Left lung (tissue), 10 donors: ENCODE results near the gene PDHX. TPM values are rescaled to one million over a fixed set of nuclear protein-coding genes. Genes with fewer than 3 reads are reported as not detected.
"Not testable (repeated sequence)": the region's sequence is repeated elsewhere in the genome, so short reads cannot be mapped to it uniquely, and the experiment has no call there.

Source experiments
- ATAC-seq: fragments of 200-7000 bp; cut with Tn5 transposase; one replicate; pipeline ENCODE4 v1.9.1; 2020; ENCODE audit warnings: moderate library complexity
- DNase-seq, 4 donors: peaks; one replicate each; pipeline ENCODE4 v3.0.0-alpha.2; 2013 to 2020
- H3K27ac ChIP-seq, 2 donors: fragments of 200-600 bp; sonication (generic) in 1 of 2; one replicate each; pipeline versions ENCODE4 v1.5.0 to v1.8.0; 2020 to 2021
- H3K27me3 ChIP-seq, 2 donors: fragments of 200-600 bp; sonication (generic) in 1 of 2; one replicate each; pipeline versions ENCODE4 v1.5.0 to v1.8.0; 2020 to 2021
- H3K36me3 ChIP-seq, 2 donors: fragments of 200-600 bp; sonication (generic) in 1 of 2; one replicate each; pipeline versions ENCODE4 v1.5.0 to v1.8.0; 2020 to 2021
- H3K4me1 ChIP-seq, 2 donors: fragments of 200-600 bp; one replicate each; pipeline ENCODE4 v1.8.0; 2021
- H3K4me3 ChIP-seq, 2 donors: fragments of 200-600 bp; sonication (generic) in 1 of 2; one replicate each; pipeline versions ENCODE4 v1.5.0 to v1.8.0; 2020 to 2021; ENCODE audit warnings: mild to moderate bottlenecking in 1 of 2
- H3K9me3 ChIP-seq, 2 donors: fragments of 200-600 bp; sonication (generic) in 1 of 2; one replicate each; pipeline versions ENCODE4 v1.5.0 to v1.8.0; 2020 to 2021
- CTCF ChIP-seq, 2 donors: fragments of 200-600 bp; sonication (generic) in 1 of 2; IDR thresholded peaks; one replicate each; pipeline versions ENCODE4 v1.5.0 to v1.8.0; 2021; ENCODE audit warnings: antibody characterized with exemption in 2 of 2
- intact Hi-C, 2 donors: fragments of 100-400 bp; cut with DNase I; formaldehyde crosslinking; loops; one replicate each; pipeline versions ENCODE4 v1.11.2 to v1.14.2; 2022
- polyA plus RNA-seq, 6 donors: library from polyadenylated mRNA; unstranded; fragments of 120-200 nt; gene quantifications; one replicate each; pipeline ENCODE4 v1.2.1, GENCODE V29; 2013; ENCODE audit not compliant: insufficient read length in 6 of 6
- total RNA-seq, 2 donors: library from RNA; stranded (reverse); fragmentation: NEBNext Ultra II Directional; extraction: Animal tissue kit (Norgen Biotek cat#: 25700); gene quantifications; one replicate each; pipeline ENCODE4 v1.2.1, GENCODE V29; 2021
- donor health status: DM: no; HTN: yes; CAD: no.
- donor health status: DM: no; HTN: no; CAD: no.

The PDHX gene
- total and polyA plus RNA-seq, 8 donors, result 31.8 to 41.7 (median 35.0) TPM

DNA sequence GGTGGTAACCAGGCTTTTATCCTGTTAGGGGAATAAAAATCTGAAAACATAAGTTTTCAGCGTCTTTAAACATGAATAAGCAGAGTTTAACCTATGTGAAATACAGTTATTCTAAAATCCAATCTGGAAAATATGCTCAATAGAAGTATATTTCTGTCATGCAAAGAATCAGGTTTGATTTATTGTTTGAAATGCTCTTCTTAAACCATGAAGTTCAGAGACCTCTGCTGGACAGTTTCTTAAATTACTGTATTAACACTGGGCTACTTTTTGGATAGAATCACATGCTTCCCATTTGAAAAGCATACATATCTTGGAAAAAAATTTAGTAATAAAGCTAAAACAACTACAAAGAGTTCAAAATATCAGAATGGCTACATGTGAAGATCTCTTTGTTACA is 25.6 kb upstream of the PDHX start:
- Histone ChIP-seq H3K4me3 (no peak overlapping the region), H3K36me3 (peaks cover 0 to 12% of the 10 kb centered on the region in 2 donors), H3K4me1 (no peaks in the 10 kb centered on the region), H3K27ac (no peak overlapping the region), H3K27me3 (no peaks in the 10 kb centered on the region), H3K9me3 (no peaks in the 10 kb centered on the region)
- ATAC-seq (peak; percentile 85), DNase-seq (peak in 1 of 4 donors; percentile 49)
- TF ChIP-seq CTCF (IDR thresholded peaks at IDR 0.05), result peak; percentile 17 to 50
- intact Hi-C loops, result loop anchor here in 1 of 2 donors (5.0 kb wide), 1 partner anchor 304 kb away; no protein-coding TSS in a partner anchor

GRCh38 chr11:34891611-34892010 is 24.8 kb upstream of the PDHX start:
- ATAC-seq (no peak), DNase-seq (no peak)
- intact Hi-C loops, result loop anchor here in 1 of 2 donors (5.0 kb wide), 1 partner anchor 304 kb away; no protein-coding TSS in a partner anchor
- TF ChIP-seq CTCF (IDR thresholded peaks at IDR 0.05), result no peak
- peaks cover 0 to 8% of the 10 kb centered on the region in 2 donors for H3K36me3 ChIP-seq
- no peaks in the 10 kb centered on the region for H3K27me3 ChIP-seq
- no peak overlapping the region for H3K27ac ChIP-seq
- H3K9me3 ChIP-seq, result peaks cover 0 to 5% of the 10 kb centered on the region in 2 donors
- no peaks in the 10 kb centered on the region for H3K4me1 ChIP-seq
- H3K4me3 ChIP-seq, result no peak overlapping the region

DNA sequence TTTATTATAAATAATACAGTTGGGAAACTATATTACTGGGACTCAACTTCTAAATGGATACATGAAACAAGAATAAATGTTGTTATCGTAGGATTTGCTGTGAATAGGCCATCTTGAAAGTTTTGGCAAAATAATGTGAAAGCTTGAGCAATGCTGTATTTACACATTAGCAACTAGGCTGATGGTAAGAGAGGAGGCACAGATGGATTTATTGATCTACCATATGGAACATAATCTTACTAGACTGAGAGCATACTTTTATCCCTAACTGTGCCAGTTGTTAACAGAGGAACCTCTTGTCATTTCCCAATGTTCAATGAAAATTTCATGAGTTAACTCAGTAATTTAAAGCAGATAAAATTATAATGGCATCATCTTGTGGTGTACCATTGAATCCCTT is 23.0 kb upstream of the PDHX start:
- no peaks in the 10 kb centered on the region for H3K27me3 ChIP-seq
- H3K27ac ChIP-seq, result no peak overlapping the region
- peaks cover 0 to 4% of the 10 kb centered on the region in 2 donors for H3K36me3 ChIP-seq
- TF ChIP-seq CTCF (IDR thresholded peaks at IDR 0.05), result no peak
- no peak overlapping the region for H3K4me3 ChIP-seq
- DNase-seq (no peak), ATAC-seq (no peak)
- H3K4me1 ChIP-seq, result no peaks in the 10 kb centered on the region
- peaks cover 4 to 21% of the 10 kb centered on the region in 2 donors for H3K9me3 ChIP-seq
- intact Hi-C loops, result loop anchor here in 1 of 2 donors (5.0 kb wide), 1 partner anchor 306 kb away; no protein-coding TSS in a partner anchor

GRCh38 chr11:34896191-34896590 is 20.2 kb upstream of the PDHX start:
- H3K36me3 ChIP-seq, intact Hi-C loops, DNase-seq, H3K27ac ChIP-seq, H3K27me3 ChIP-seq, ATAC-seq, H3K4me3 ChIP-seq, H3K4me1 ChIP-seq: not testable (repeated sequence)
- H3K9me3 ChIP-seq, result peaks cover 4 to 49% of the 10 kb centered on the region in 2 donors

DNA sequence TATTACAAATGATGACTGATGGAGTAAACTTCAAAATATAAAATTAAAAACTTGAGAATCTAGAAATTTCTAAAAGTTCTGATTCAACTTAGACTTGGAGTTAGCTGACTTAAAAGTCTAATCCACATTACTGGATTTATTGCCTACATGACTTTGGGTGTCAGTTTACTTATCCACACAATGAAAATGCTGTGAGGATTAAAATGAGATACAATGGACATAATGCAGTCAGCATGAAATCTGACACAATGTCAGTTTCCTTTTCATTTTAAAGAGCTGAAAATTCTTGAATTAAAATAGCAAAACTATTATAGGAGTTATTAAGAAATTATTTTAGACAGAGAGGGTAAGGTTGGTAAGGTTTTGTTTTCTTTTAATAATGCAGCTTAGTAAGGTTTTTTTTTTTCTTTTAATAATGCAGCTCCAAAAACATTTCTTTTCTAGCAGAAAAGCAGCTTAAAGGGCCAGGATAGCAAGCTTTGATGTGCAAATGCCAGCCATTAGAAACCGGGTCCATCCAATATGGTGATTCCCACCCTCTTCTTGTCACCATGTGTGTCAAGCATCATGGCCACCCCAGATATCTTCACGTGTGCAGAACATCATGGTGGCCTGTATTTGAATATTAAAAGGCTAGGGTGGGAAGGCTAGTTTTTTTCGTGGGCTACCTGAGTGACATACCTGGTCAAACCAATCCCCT is 19.1 kb upstream of the PDHX start:
- TF ChIP-seq CTCF (IDR thresholded peaks at IDR 0.05), result no peak
- peaks cover 0 to 13% of the 10 kb centered on the region in 2 donors for H3K36me3 ChIP-seq
- no peak overlapping the region for H3K4me3 ChIP-seq
- H3K4me1 ChIP-seq, result no peaks in the 10 kb centered on the region
- peaks cover 4 to 60% of the 10 kb centered on the region in 2 donors for H3K9me3 ChIP-seq
- intact Hi-C loops, result no loop called here
- no peak for ATAC-seq
- H3K27me3 ChIP-seq, result no peaks in the 10 kb centered on the region
- no peak for DNase-seq
- no peak overlapping the region for H3K27ac ChIP-seq
